Cardiac muscle cell (in vitro differentiated cells and primary cell): Measurements from ENCODE around the gene ZNRD2. TPM values are rescaled to one million over a fixed set of nuclear protein-coding genes. Genes with fewer than 3 reads are reported as not detected.

Experiments
- DNase-seq, 2 donors: peaks; one replicate each; pipeline versions ENCODE4 v3.0.0 to v3.0.0-alpha.2; 2010 to 2017; ENCODE audit warnings: low read depth in 1 of 2, low spot score in 1 of 2
- H3K27ac ChIP-seq: fragments of 200-600 bp; sonication (generic); 2 replicates; pipeline ENCODE4 v1.5.1; 2016
- H3K27me3 ChIP-seq: fragments of 200-600 bp; sonication (generic); 2 replicates; pipeline ENCODE4 v1.6.0; 2016; ENCODE audit warnings: control low read depth
- H3K36me3 ChIP-seq: fragments of 200-600 bp; sonication (generic); 2 replicates; pipeline ENCODE4 v1.5.1; 2016; ENCODE audit warnings: control low read depth
- H3K4me1 ChIP-seq: fragments of 200-600 bp; sonication (generic); 2 replicates; pipeline ENCODE4 v1.8.1; 2017; ENCODE audit warnings: low read depth, mild to moderate bottlenecking, mixed run types
- H3K4me3 ChIP-seq: fragments of 200-600 bp; sonication (generic); 2 replicates; pipeline ENCODE4 v1.5.1; 2016; ENCODE audit warnings: mild to moderate bottlenecking
- H3K9me3 ChIP-seq: fragments of 200-600 bp; sonication (generic); 2 replicates; pipeline ENCODE4 v1.5.1; 2017; ENCODE audit warnings: low read depth, mild to moderate bottlenecking, control low read depth
- CTCF ChIP-seq: IDR thresholded peaks from 2 replicates; pipeline ENCODE4 v1.5.1; 2012; ENCODE audit warnings: low read depth, mild to moderate bottlenecking, low read length
- polyA plus RNA-seq: library from polyadenylated mRNA; unstranded; fragments of >200 nt; fragmentation: Nextera tagmentation; extraction: Ambion mirVana; gene quantifications from 2 replicates; pipeline ENCODE4 v1.2.1, GENCODE V29; 2016
- total RNA-seq: library from RNA; depleted of rRNA; stranded (reverse); fragments of >200 nt; gene quantifications from 2 replicates; pipeline ENCODE4 v1.2.3, GENCODE V29; 2016

The ZNRD2 gene
- total and polyA plus RNA-seq, 2 experiments from 2014 or later = 55.7 to 56.6 TPM

GRCh38 chr11:65538232-65538914 is 31.9 kb upstream of the ZNRD2 start:
- Histone ChIP-seq H3K4me1 (no peaks in the 10 kb centered on the region), H3K9me3 (no peaks in the 10 kb centered on the region), H3K4me3 (no peak overlapping the region), H3K27me3 (peaks cover 24% of the 10 kb centered on the region), H3K36me3 (peaks cover 5% of the 10 kb centered on the region), H3K27ac (no peak overlapping the region)
- DNase-seq = no peak
- no peak for TF ChIP-seq CTCF

GRCh38 chr11:65538915-65539743 is 31.1 kb upstream of the ZNRD2 start:
- DNase-seq = no peak
- Histone ChIP-seq H3K36me3 (peaks cover 5% of the 10 kb centered on the region), H3K27ac (no peak overlapping the region), H3K4me3 (peak overlapping the region; percentile 19), H3K4me1 (no peaks in the 10 kb centered on the region), H3K9me3 (no peaks in the 10 kb centered on the region), H3K27me3 (peaks cover 24% of the 10 kb centered on the region)
- no peak for TF ChIP-seq CTCF

- no peak for DNase-seq
- no peaks in the 10 kb centered on the region for H3K4me1 ChIP-seq
- peak overlapping the region; percentile 19 for H3K4me3 ChIP-seq
- H3K9me3 ChIP-seq = no peaks in the 10 kb centered on the region
- H3K36me3 ChIP-seq = peaks cover 5% of the 10 kb centered on the region
- peaks cover 24% of the 10 kb centered on the region for H3K27me3 ChIP-seq
- TF ChIP-seq CTCF = no peak
- no peak overlapping the region for H3K27ac ChIP-seq
Measured at GRCh38 chr11:65539744-65540289, 30.5 kb upstream of the ZNRD2 start.

GRCh38 chr11:65540290-65541092 is 29.8 kb upstream of the ZNRD2 start:
- Histone ChIP-seq H3K9me3 (no peaks in the 10 kb centered on the region), H3K4me1 (no peaks in the 10 kb centered on the region), H3K27me3 (peaks cover 24% of the 10 kb centered on the region), H3K27ac (no peak overlapping the region), H3K36me3 (peaks cover 3% of the 10 kb centered on the region), H3K4me3 (peak overlapping the region; percentile 19)
- peak; percentile 79 for TF ChIP-seq CTCF
- peak; percentile 88 to 93 for DNase-seq
